HCT116 (cell line): ENCODE data around the gene ETS1. TPM values are rescaled to one million over a fixed set of nuclear protein-coding genes. Genes with fewer than 3 reads are reported as not detected.

Experiments used
- ATAC-seq: fragments of 200-7000 bp; cut with Tn5 transposase; 2 replicates; pipeline ENCODE4 v1.9.1; 2020; ENCODE audit warnings: mild to moderate bottlenecking, moderate library complexity
- BruUV-seq: library from RNA; stranded (reverse); fragments of 400-500 nt; replicated peaks from 2 replicates; lab custom pipeline; 2021; lab: Mats Ljungman, UMichigan
- CTCF ChIA-PET: fragments of 300-600 bp; sonication (Branson Sonifier 250); formaldehyde crosslinking; loops from one replicate; lab custom pipeline; 2021; ENCODE audit warnings: antibody characterized with exemption; lab: Charles Lee
- POLR2A ChIA-PET: fragments of 300-600, 350-600 bp; sonication (Branson Sonifier 250); formaldehyde crosslinking; loops from one replicate; lab custom pipeline; 2021; ENCODE audit warnings: antibody characterized with exemption; lab: Charles Lee
- RAD21 ChIA-PET, 2 experiments: fragments of 300-600 bp; sonication (Branson Sonifier 250); formaldehyde crosslinking; loops; one replicate each; lab custom pipeline; 2023; ENCODE audit warnings: low total read pairs in 2 of 2; ENCODE audit not compliant: uncharacterized antibody in 2 of 2, unreplicated experiment in 2 of 2, low non-redundant PET in 1 of 2; lab: Charles Lee
- DNase-seq: peaks from one replicate; pipeline ENCODE4 v3.0.0-alpha.2; 2010; ENCODE audit warnings: low read depth, low spot score
- H2AFZ ChIP-seq: fragments of 200-600 bp; shearing (Covaris generic), sonication (generic); 2 replicates; pipeline ENCODE4 v1.6.1; 2017; ENCODE audit warnings: low read depth, mixed run types, mixed read lengths, antibody characterized with exemption, low read length; ENCODE audit not compliant: poor library complexity, severe bottlenecking
- H3K27ac ChIP-seq: 2 replicates; pipeline ENCODE4 v1.5.1; 2012; ENCODE audit warnings: low read depth, low read length
- H3K27me3 ChIP-seq: fragments of 200-600 bp; sonication (generic); 2 replicates; pipeline ENCODE4 v1.6.1; 2016; ENCODE audit warnings: mixed run types, low read length, mixed read lengths; ENCODE audit not compliant: insufficient read depth
- H3K36me3 ChIP-seq, 2 experiments: fragments of 200-500 bp in 1 of 2; fragments of 200-600 bp in 1 of 2; sonication (Bioruptor generic) in 1 of 2; sonication (generic) in 1 of 2; 2 replicates each; pipeline versions ENCODE4 v1.5.1 to v1.6.1; 2014 to 2016; ENCODE audit warnings: low read length in 2 of 2, inconsistent platforms in 1 of 2, mixed read lengths in 1 of 2, mixed run types in 1 of 2; ENCODE audit not compliant: insufficient read depth in 2 of 2, control insufficient read depth in 1 of 2
- H3K4me1 ChIP-seq, 2 experiments: fragments of 200-600 bp in 1 of 2; sonication (generic) in 1 of 2; 2 replicates each; pipeline versions ENCODE4 v1.5.1 to v1.6.1; 2012 to 2017; ENCODE audit warnings: low read length in 2 of 2, inconsistent platforms in 1 of 2, mild to moderate bottlenecking in 1 of 2, mixed read lengths in 1 of 2, mixed run types in 1 of 2, moderate library complexity in 1 of 2; ENCODE audit not compliant: insufficient read depth in 2 of 2, control insufficient read depth in 1 of 2
- H3K4me2 ChIP-seq: fragments of 200-600 bp; sonication (generic); 2 replicates; pipeline ENCODE4 v1.6.1; 2017; ENCODE audit warnings: mixed run types, low read length, mixed read lengths
- H3K4me3 ChIP-seq, 2 experiments: fragments of 200-600 bp in 1 of 2; sonication (generic) in 1 of 2; replicated peaks in 1 of 2; 2 replicates each; pipeline ENCODE4 v1.5.1; 2011 to 2016; ENCODE audit warnings: low read length in 2 of 2, control low read depth in 1 of 2, low read depth in 1 of 2, mild to moderate bottlenecking in 1 of 2, mixed read lengths in 1 of 2, mixed run types in 1 of 2
- H3K79me2 ChIP-seq: fragments of 200-600 bp; sonication (generic); 2 replicates; pipeline ENCODE4 v1.6.1; 2017; ENCODE audit warnings: mild to moderate bottlenecking, mixed run types, low read length, moderate library complexity, mixed read lengths; ENCODE audit not compliant: insufficient read depth
- H3K9ac ChIP-seq: fragments of 200-600 bp; sonication (generic); 2 replicates; pipeline ENCODE4 v1.6.1; 2016; ENCODE audit warnings: low read length, mixed read lengths
- H3K9me2 ChIP-seq: fragments of 200-600 bp; sonication (generic), shearing (Covaris generic); 2 replicates; pipeline ENCODE4 v1.6.1; 2017; ENCODE audit warnings: mixed run types, mild to moderate bottlenecking, moderate library complexity; ENCODE audit not compliant: insufficient read depth
- H3K9me3 ChIP-seq, 2 experiments: fragments of 200-500 bp in 1 of 2; fragments of 200-600 bp in 1 of 2; sonication (Bioruptor generic) in 1 of 2; sonication (generic) in 1 of 2; 2 replicates each; pipeline ENCODE4 v1.6.1; 2014 to 2017; ENCODE audit warnings: low read length in 2 of 2, mixed read lengths in 2 of 2, inconsistent platforms in 1 of 2, low read depth in 1 of 2, mild to moderate bottlenecking in 1 of 2, mixed run types in 1 of 2, moderate library complexity in 1 of 2; ENCODE audit not compliant: control insufficient read depth in 1 of 2, insufficient read depth in 1 of 2
- H4K20me1 ChIP-seq: fragments of 200-600 bp; sonication (generic), shearing (Covaris generic); 2 replicates; pipeline ENCODE4 v1.6.1; 2017; ENCODE audit warnings: mixed run types, mild to moderate bottlenecking, moderate library complexity; ENCODE audit not compliant: insufficient read depth
- CBX3 ChIP-seq: IDR thresholded peaks from 2 replicates; pipeline ENCODE4 v1.6.1; 2012; ENCODE audit warnings: low read depth
- EGR1 ChIP-seq: IDR thresholded peaks from 2 replicates; pipeline ENCODE4 v1.6.1; 2012; ENCODE audit warnings: low read depth
- EZH2 ChIP-seq: fragments of 200-600 bp; sonication (generic); IDR thresholded peaks from 2 replicates; pipeline ENCODE4 v1.6.1; 2017; ENCODE audit warnings: antibody characterized with exemption, mixed run types
- EZH2phosphoT487 ChIP-seq: fragments of 200-600 bp; IDR thresholded peaks from 2 replicates; pipeline ENCODE4 v1.6.1; 2018; ENCODE audit warnings: antibody characterized with exemption, borderline replicate concordance
- FOSL1 ChIP-seq: IDR thresholded peaks from 2 replicates; pipeline ENCODE4 v1.6.1; 2012; ENCODE audit warnings: low read depth
- SIN3A ChIP-seq: IDR thresholded peaks from 2 replicates; pipeline ENCODE4 v1.6.1; 2012; ENCODE audit warnings: low read depth
- SP1 ChIP-seq: IDR thresholded peaks from 2 replicates; pipeline ENCODE4 v1.6.1; 2012; ENCODE audit warnings: low read depth
- SRF ChIP-seq: IDR thresholded peaks from 2 replicates; pipeline ENCODE4 v1.6.1; 2012; ENCODE audit warnings: low read depth
- ZFX ChIP-seq: fragments of 450-650 bp; IDR thresholded peaks from 2 replicates; pipeline ENCODE4 v1.6.1; 2017
- ZNF274 ChIP-seq: fragments of 200-500 bp; sonication (Bioruptor generic); IDR thresholded peaks from 2 replicates; pipeline ENCODE4 v1.6.1; 2014; ENCODE audit warnings: mild to moderate bottlenecking, low read depth, low read length, inconsistent platforms
- intact Hi-C: fragments of 100-400 bp; cut with micrococcal nuclease; formaldehyde crosslinking; loops from 2 replicates; pipeline ENCODE4 v1.10.0; 2022
- total RNA-seq: library from RNA; stranded (reverse); gene quantifications from one replicate; pipeline ENCODE4 v1.2.1, GENCODE V29; 2021; ENCODE audit not compliant: unreplicated experiment
- TF ChIP-seq, protein P1 (sequence below): IDR thresholded peaks from 2 replicates; pipeline ENCODE4 v1.6.1; 2012
- TF ChIP-seq, protein P2 (sequence below): IDR thresholded peaks from 2 replicates; pipeline ENCODE4 v1.6.1; 2012

The ETS1 gene
- total RNA-seq, 1 experiment from 2014 or later: 9.2 TPM

DNA sequence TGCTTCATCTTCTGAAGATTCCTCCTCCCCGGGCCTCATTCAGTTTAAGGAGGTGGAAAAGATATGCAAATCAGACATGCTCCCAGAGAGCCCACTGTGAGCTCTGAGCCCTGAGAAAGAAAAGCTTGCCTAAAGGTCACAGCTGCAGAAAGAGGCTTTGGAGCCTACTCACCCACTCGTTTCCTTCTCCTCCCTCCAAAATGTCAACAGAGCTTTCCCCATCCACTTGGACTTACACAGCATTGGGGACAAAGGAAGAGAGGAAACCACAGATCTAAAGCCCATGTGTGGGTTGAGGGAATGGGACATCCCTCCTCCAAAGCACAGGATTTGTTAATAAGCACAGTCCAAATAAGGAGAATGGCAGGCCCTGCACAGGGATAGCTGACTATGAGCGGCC is 158.4 kb downstream of the ETS1 start:
- POLR2A ChIA-PET: no interaction called here
- no peak for ATAC-seq
- H3K9me3 ChIP-seq: no peaks in the 10 kb centered on the region
- no peak for TF ChIP-seq SIN3A
- TF ChIP-seq EZH2: no peak
- TF ChIP-seq, protein P1, sequence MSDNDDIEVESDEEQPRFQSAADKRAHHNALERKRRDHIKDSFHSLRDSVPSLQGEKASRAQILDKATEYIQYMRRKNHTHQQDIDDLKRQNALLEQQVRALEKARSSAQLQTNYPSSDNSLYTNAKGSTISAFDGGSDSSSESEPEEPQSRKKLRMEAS: no peak
- TF ChIP-seq, protein P2, sequence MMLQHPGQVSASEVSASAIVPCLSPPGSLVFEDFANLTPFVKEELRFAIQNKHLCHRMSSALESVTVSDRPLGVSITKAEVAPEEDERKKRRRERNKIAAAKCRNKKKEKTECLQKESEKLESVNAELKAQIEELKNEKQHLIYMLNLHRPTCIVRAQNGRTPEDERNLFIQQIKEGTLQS: no peak
- no peak for TF ChIP-seq ZNF274
- no peak for TF ChIP-seq EZH2phosphoT487
- TF ChIP-seq EGR1: no peak
- TF ChIP-seq SP1: no peak
- TF ChIP-seq ZFX: no peak
- no peak for TF ChIP-seq FOSL1
- TF ChIP-seq, all 23 proteins: peak for 0
- H3K27ac ChIP-seq: no peak overlapping the region
- H4K20me1 ChIP-seq: no peaks in the 10 kb centered on the region
- BruUV-seq: no TSS peak
- H3K4me2 ChIP-seq: no peak overlapping the region
- no peaks in the 10 kb centered on the region for H3K36me3 ChIP-seq
- no peak overlapping the region for H2AFZ ChIP-seq
- H3K9me2 ChIP-seq: no peaks in the 10 kb centered on the region
- no peak overlapping the region for H3K9ac ChIP-seq
- CTCF ChIA-PET: no interaction called here
- no peaks in the 10 kb centered on the region for H3K4me1 ChIP-seq
- no peak for DNase-seq
- no peak overlapping the region for H3K4me3 ChIP-seq
- intact Hi-C loops: no loop called here
- no peaks in the 10 kb centered on the region for H3K27me3 ChIP-seq
- RAD21 ChIA-PET: no interaction called here
- no peaks in the 10 kb centered on the region for H3K79me2 ChIP-seq

DNA sequence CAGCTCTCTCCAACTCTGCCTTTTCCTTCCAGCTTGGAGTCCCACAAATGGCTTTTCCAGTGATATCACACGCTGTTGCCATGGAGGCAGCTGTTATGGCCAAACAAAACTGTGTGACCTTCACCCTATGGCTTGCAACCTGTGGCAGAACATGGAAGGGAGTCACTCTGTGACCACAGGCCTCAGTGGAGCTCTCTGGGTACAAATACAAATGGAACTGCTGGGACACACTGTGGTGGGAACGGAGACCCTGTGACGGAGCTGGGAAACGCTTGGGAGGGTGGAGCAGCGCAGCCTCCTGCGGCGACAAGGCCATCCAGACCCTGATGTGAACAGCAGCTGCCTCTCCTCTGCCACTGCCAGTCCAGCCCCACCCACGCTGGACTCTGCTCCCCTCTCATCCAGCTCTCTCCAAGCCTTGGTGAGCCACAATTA is 162.5 kb downstream of the ETS1 start:
- Histone ChIP-seq H3K27me3 (no peaks in the 10 kb centered on the region; the same call in 1 of the 2 replicates), H3K9me2 (no peaks in the 10 kb centered on the region), H4K20me1 (no peaks in the 10 kb centered on the region), H3K9ac (no peak overlapping the region), H3K79me2 (no peaks in the 10 kb centered on the region), H3K36me3 (no peaks in the 10 kb centered on the region), H3K9me3 (no peaks in the 10 kb centered on the region)
- BruUV-seq: no TSS peak
- CTCF ChIA-PET: no interaction called here
- no peak for DNase-seq
- no peak for TF ChIP-seq CBX3
- no peak for TF ChIP-seq SRF
- TF ChIP-seq, all 23 proteins: peak for 0
- Histone ChIP-seq H3K4me2 (no peak overlapping the region), H3K4me1 (no peaks in the 10 kb centered on the region), H2AFZ (no peak overlapping the region), H3K27ac (no peak overlapping the region), H3K4me3 (no peak overlapping the region)
- RAD21 ChIA-PET: no interaction called here
- intact Hi-C loops: no loop called here
- ATAC-seq: no peak
- POLR2A ChIA-PET: no interaction called here
